PC-3 (cell line): ENCODE results near the gene DAPP1. TPM values are rescaled to one million over a fixed set of nuclear protein-coding genes. Genes with fewer than 3 reads are reported as not detected.
A peak's percentile ranks its signal among the peaks of the same experiment; 100 is the strongest.

Source experiments
- ATAC-seq: fragments of 200-7000 bp; cut with Tn5 transposase; 2 replicates; pipeline ENCODE4 v1.9.1; 2020; ENCODE audit warnings: mild to moderate bottlenecking, moderate library complexity
- BruUV-seq: library from RNA; stranded (reverse); fragments of 400-500 nt; replicated peaks from 2 replicates; lab custom pipeline; 2021; lab: Mats Ljungman, UMichigan
- CTCF ChIA-PET: fragments of 300-600 bp; sonication (Branson Sonifier 250); formaldehyde crosslinking; loops from one replicate; lab custom pipeline; 2022; ENCODE audit warnings: antibody characterized with exemption; lab: Charles Lee
- POLR2A ChIA-PET: fragments of 300-600 bp; sonication (Branson Sonifier 250); formaldehyde crosslinking; loops from one replicate; lab custom pipeline; 2022; ENCODE audit warnings: antibody characterized with exemption; ENCODE audit not compliant: unreplicated experiment; lab: Charles Lee
- DNase-seq: peaks from one replicate; pipeline ENCODE4 v3.0.0-alpha.2; 2015
- H2AFZ ChIP-seq: fragments of 300-600 bp; sonication (generic); 2 replicates; pipeline ENCODE4 v1.6.0; 2016; ENCODE audit warnings: antibody characterized with exemption, low read length
- H3F3A ChIP-seq: fragments of 300-600 bp; sonication (generic); one replicate; pipeline ENCODE4 v1.6.0; 2017; ENCODE audit warnings: antibody characterized with exemption, low read length, control low read depth, mild to moderate bottlenecking; ENCODE audit not compliant: unreplicated experiment
- H3K27ac ChIP-seq: fragments of 300-600 bp; sonication (generic); 2 replicates; pipeline ENCODE4 v1.5.1; 2016; ENCODE audit warnings: mild to moderate bottlenecking, low read length
- H3K27me3 ChIP-seq: fragments of 300-600 bp; sonication (generic); 2 replicates; pipeline ENCODE4 v1.6.1; 2016; ENCODE audit warnings: low read length, mixed read lengths
- H3K36me3 ChIP-seq: fragments of 300-600 bp; sonication (generic); 2 replicates; pipeline ENCODE4 v1.6.1; 2016; ENCODE audit warnings: low read depth, mixed run types, low read length, mixed read lengths
- H3K4me1 ChIP-seq: fragments of 300-600 bp; sonication (generic); 2 replicates; pipeline ENCODE4 v1.5.1; 2016; ENCODE audit warnings: low read length; ENCODE audit not compliant: insufficient read depth
- H3K4me2 ChIP-seq: fragments of 300-600 bp; sonication (generic); 2 replicates; pipeline ENCODE4 v1.6.0; 2016; ENCODE audit warnings: low read length
- H3K4me3 ChIP-seq: fragments of 300-600 bp; sonication (generic); 2 replicates; pipeline ENCODE4 v1.5.1; 2016; ENCODE audit warnings: mild to moderate bottlenecking, low read length, mixed read lengths
- H3K79me2 ChIP-seq: fragments of 300-600 bp; sonication (generic); 2 replicates; pipeline ENCODE4 v1.6.1; 2017; ENCODE audit warnings: low read length, mixed read lengths
- H3K9ac ChIP-seq: fragments of 300-600 bp; sonication (generic); 2 replicates; pipeline ENCODE4 v1.6.0; 2016; ENCODE audit warnings: mild to moderate bottlenecking, low read length
- H3K9me2 ChIP-seq: fragments of 300-600 bp; sonication (generic); replicated peaks from 2 replicates; pipeline ENCODE4 v1.6.1; 2016; ENCODE audit warnings: mixed run types, low read length, mixed read lengths
- H3K9me3 ChIP-seq: fragments of 300-600 bp; sonication (generic); 2 replicates; pipeline ENCODE4 v1.6.1; 2016; ENCODE audit warnings: low read length, mixed read lengths
- H4K20me1 ChIP-seq: fragments of 300-600 bp; sonication (generic); 2 replicates; pipeline ENCODE4 v1.6.1; 2016; ENCODE audit warnings: low read length, mixed read lengths
- CTCF ChIP-seq: fragments of 300-600 bp; sonication (generic); conservative IDR thresholded peaks from 2 replicates; pipeline ENCODE4 v1.5.1; 2017; ENCODE audit warnings: antibody characterized with exemption, low read depth, mild to moderate bottlenecking, low read length
- EZH2 ChIP-seq: fragments of 300-600 bp; sonication (generic); IDR thresholded peaks from one replicate; pipeline ENCODE4 v1.6.1; 2017; ENCODE audit warnings: antibody characterized with exemption, mild to moderate bottlenecking, low read length; ENCODE audit not compliant: unreplicated experiment
- EZH2phosphoT487 ChIP-seq: fragments of 300-600 bp; sonication (generic); IDR thresholded peaks from 2 replicates; pipeline ENCODE4 v1.6.1; 2018; ENCODE audit warnings: mild to moderate bottlenecking, antibody characterized with exemption, low read length, borderline replicate concordance
- intact Hi-C: fragments of 100-400 bp; cut with micrococcal nuclease; formaldehyde crosslinking; loops from 2 replicates; pipeline ENCODE4 v1.9.0; 2023
- total RNA-seq: library from RNA; depleted of rRNA; stranded (reverse); fragments of >200 nt; gene quantifications from 2 replicates; pipeline ENCODE4 v1.2.3, GENCODE V29; 2014

The DAPP1 gene
- total RNA-seq, 1 experiment from 2014 or later, result 11.6 TPM

GRCh38 chr4:99886146-99886545, 69.5 kb downstream of the DAPP1 start:
- TF ChIP-seq EZH2phosphoT487 (no peak), EZH2 (no peak), CTCF (no peak)
- ChIA-PET POLR2A (no interaction called here), CTCF (no interaction called here)
- H3F3A ChIP-seq, result no peaks in the 10 kb centered on the region
- no peaks in the 10 kb centered on the region for H4K20me1 ChIP-seq
- no peaks in the 10 kb centered on the region for H3K9me3 ChIP-seq
- ATAC-seq (peak; percentile 73), DNase-seq (peak; percentile 38)
- peaks cover 18% of the 10 kb centered on the region; the same call in 1 of the 2 replicates for H3K36me3 ChIP-seq
- intact Hi-C loops, result loop anchor here (5.0 to 10.0 kb wide), 2 partner anchors 69 to 161 kb away; partner anchors contain the start of gene DAPP1
- peak overlapping the region; percentile 59 for H3K4me2 ChIP-seq
- no TSS peak for BruUV-seq
- H3K9me2 ChIP-seq, result no peaks in the 10 kb centered on the region
- H3K9ac ChIP-seq, result no peak overlapping the region
- H3K27me3 ChIP-seq, result no peaks in the 10 kb centered on the region
- H2AFZ ChIP-seq, result no peak overlapping the region
- H3K4me1 ChIP-seq, result peaks cover 13% of the 10 kb centered on the region
- H3K79me2 ChIP-seq, result peaks cover 15% of the 10 kb centered on the region
- H3K4me3 ChIP-seq, result no peak overlapping the region
- H3K27ac ChIP-seq, result peak overlapping the region; percentile 58

- ChIA-PET POLR2A (no interaction called here), CTCF (no interaction called here)
- Histone ChIP-seq H3K79me2 (peaks cover 31% of the 10 kb centered on the region), H3K4me2 (no peak overlapping the region), H3K27ac (no peak overlapping the region), H3K9me3 (no peaks in the 10 kb centered on the region), H3K4me3 (no peak overlapping the region), H3K9me2 (no peaks in the 10 kb centered on the region), H4K20me1 (no peaks in the 10 kb centered on the region), H3K9ac (no peak overlapping the region), H3F3A (no peaks in the 10 kb centered on the region), H3K4me1 (peaks cover 13% of the 10 kb centered on the region), H3K36me3 (peaks cover 8% of the 10 kb centered on the region; the same call in 1 of the 2 replicates), H2AFZ (no peak overlapping the region), H3K27me3 (no peaks in the 10 kb centered on the region)
- BruUV-seq, result no TSS peak
- TF ChIP-seq EZH2 (no peak), EZH2phosphoT487 (no peak), CTCF (no peak)
- ATAC-seq (no peak), DNase-seq (no peak)
- intact Hi-C loops, result loop anchor here (5.0 to 10.0 kb wide), 2 partner anchors 71 to 163 kb away; partner anchors contain the start of gene DAPP1
Observed at GRCh38 chr4:99887837-99888236, 71.2 kb downstream of the DAPP1 start.

- Histone ChIP-seq H2AFZ (no peak overlapping the region), H3K36me3 (0 out of 2 replicates have a peak, but pooled peaks cover 3% of the 10 kb centered on the region), H3K9me2 (no peaks in the 10 kb centered on the region), H3K79me2 (peaks cover 45% of the 10 kb centered on the region), H3K4me1 (peaks cover 12% of the 10 kb centered on the region; the same call in 1 of the 2 replicates), H3K4me3 (no peak overlapping the region), H3K4me2 (no peak overlapping the region), H4K20me1 (no peaks in the 10 kb centered on the region), H3K27me3 (no peaks in the 10 kb centered on the region), H3K9ac (no peak overlapping the region), H3F3A (no peaks in the 10 kb centered on the region), H3K9me3 (no peaks in the 10 kb centered on the region), H3K27ac (no peak overlapping the region)
- intact Hi-C loops, result no loop called here
- no TSS peak for BruUV-seq
- ATAC-seq, result no peak
- ChIA-PET POLR2A (no interaction called here), CTCF (no interaction called here)
- TF ChIP-seq EZH2, result no peak
- no peak for TF ChIP-seq CTCF
- TF ChIP-seq EZH2phosphoT487, result no peak
- DNase-seq, result no peak
Observed at GRCh38 chr4:99891351-99891750, 74.7 kb downstream of the DAPP1 start.
